GM12864 (cell line): ENCODE data around the gene LIME1.
A peak's percentile ranks its signal among the peaks of the same experiment; 100 is the strongest.

Experiments used
- DNase-seq: peaks from one replicate; pipeline ENCODE4 v3.0.0-alpha.2; 2011; ENCODE audit warnings: low read depth
- H3K4me3 ChIP-seq: 2 replicates; pipeline ENCODE4 v1.5.1; 2011; ENCODE audit warnings: mild to moderate bottlenecking, low read depth, low read length, control low read depth
- CTCF ChIP-seq: IDR thresholded peaks from 2 replicates; pipeline ENCODE4 v1.5.1; 2011; ENCODE audit warnings: low read depth, mild to moderate bottlenecking, moderate library complexity, low read length, control low read depth, inconsistent platforms; ENCODE audit errors: missing control alignments

The LIME1 gene, protein sequence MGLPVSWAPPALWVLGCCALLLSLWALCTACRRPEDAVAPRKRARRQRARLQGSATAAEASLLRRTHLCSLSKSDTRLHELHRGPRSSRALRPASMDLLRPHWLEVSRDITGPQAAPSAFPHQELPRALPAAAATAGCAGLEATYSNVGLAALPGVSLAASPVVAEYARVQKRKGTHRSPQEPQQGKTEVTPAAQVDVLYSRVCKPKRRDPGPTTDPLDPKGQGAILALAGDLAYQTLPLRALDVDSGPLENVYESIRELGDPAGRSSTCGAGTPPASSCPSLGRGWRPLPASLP

DNA sequence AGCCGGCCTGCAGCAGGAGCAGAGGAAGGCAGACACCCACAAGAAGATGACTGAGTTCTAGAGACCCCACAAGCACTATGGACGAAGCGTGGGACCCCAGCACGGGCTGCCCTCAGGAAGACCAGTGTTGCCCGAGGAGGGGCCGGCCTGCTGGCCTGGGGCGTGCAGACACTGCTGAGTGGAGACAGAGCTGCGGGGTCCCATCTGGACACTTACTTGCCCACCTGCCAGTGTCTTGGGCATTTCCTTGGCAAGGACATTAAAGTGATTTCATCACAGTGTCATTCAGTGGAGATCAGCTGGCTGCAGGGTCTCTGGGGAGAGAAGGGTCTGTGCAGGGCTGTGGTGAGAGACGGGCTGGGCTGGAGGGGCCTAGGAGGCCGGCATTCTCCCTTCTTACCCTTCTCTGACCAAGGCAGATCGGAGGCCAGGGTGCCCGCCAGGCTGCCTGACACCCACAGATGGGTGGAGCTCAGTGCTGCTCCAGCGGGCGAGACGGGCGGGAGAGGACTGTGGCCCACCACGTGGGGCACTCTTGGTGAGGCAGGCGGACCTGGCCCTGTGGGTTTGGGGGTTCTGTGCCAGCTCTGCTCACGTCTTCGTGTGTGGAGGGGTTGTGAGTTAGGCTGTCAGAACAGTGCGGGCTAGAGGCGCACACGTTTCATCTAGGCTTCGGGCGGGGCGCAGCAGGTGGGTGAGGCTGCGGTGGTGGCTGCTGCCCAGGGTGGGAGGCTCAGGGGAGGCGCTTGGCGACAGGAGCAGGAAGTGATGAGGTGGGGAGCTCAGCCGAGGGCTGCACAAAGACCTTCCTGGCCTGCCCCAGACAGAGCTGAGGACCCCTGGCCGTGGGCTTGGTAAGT is at the start of gene LIME1:
LIME1 (plus strand) TSS at position 806 of the 860 bp plus-strand sequence. CDS start 886 bp downstream, outside the sequence.
- DNase-seq: peak; percentile 45
- H3K4me3 ChIP-seq: peak within 1 kb of the TSS; percentile 65
- TF ChIP-seq CTCF: no peak

DNA sequence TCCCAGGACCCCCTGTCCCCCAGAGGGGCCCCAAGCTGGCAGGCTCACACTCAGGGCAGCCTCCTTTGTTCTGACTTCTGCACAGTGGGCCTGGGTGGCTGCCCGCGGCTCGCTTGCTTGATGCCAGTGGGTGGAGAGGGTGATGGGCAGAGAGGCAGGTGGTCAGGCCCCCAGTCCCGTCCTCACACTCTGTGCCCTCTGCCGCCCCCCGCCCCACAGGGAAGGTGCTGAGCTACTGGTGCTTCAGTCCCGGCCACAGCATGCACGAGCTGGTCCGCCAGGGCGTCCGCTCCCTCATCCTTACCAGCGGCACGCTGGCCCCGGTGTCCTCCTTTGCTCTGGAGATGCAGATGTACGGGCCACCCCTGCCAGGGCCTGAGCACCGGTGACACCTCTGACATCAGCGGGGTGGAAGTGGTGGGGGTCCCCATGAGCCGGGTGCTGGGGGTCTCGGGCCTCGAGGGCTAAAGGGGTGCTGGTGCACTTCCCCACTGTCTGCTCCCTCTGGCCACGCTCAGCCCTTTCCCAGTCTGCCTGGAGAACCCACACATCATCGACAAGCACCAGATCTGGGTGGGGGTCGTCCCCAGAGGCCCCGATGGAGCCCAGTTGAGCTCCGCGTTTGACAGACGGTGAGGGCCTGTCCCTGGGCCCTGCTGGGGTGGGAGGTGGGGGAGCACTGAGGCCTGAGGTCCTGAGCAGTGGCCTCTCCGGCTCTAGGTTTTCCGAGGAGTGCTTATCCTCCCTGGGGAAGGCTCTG is 48.9 kb upstream of the LIME1 start:
- TF ChIP-seq CTCF: no peak
- no peak for DNase-seq
- no peak overlapping the region for H3K4me3 ChIP-seq

DNA sequence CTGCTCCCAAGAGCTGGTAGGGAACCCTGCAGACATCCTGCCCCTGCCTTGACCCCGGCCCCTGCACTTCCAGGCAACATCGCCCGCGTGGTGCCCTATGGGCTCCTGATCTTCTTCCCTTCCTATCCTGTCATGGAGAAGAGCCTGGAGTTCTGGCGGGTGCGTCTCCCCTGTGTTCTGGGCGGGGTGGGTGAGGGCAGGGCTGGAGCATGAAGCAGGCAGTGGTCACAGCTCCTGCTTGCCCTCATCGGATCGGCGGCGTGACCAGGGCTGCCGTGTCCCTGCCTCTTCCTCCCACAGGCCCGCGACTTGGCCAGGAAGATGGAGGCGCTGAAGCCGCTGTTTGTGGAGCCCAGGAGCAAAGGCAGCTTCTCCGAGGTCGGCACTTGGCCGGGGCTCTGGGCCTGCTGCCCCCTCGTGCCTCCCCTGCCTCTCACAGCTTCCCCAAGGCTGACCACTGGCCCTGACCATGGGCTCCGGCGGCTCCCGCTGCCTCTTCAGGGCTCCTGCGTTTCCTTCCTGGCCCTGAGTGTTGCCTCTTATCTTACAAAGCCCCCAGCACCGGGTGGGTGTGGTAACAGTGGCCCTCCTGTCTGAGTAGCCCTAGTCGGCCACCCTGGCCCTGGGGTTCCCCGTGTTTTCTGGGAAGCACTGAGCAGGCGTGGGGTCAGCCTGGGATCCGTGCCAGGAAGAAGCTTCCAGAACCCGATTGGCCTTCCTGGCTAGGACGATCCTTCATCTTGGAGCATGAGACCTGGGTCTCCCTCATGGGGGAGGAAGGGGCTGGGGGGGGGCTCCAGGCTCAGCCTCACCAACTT is 48.0 kb upstream of the LIME1 start:
- no peak for TF ChIP-seq CTCF
- no peak overlapping the region for H3K4me3 ChIP-seq
- no peak for DNase-seq

- DNase-seq: no peak
Observed at GRCh38 chr20:63689046-63690002, 47.1 kb upstream of the LIME1 start.

More at GRCh38 chr20:63689046-63690002, 47.1 kb upstream of the LIME1 start:
- no peak overlapping the region for H3K4me3 ChIP-seq
- no peak for TF ChIP-seq CTCF
